Measurements from ENCODE around the gene PMM1.

GRCh38 chr22:41555325-41555982 lies 34.2 kb downstream of the PMM1 start:
- TF ChIP-seq CTCF (IDR thresholded peaks at IDR 0.05) (no peak), POLR2A (IDR thresholded peaks at IDR 0.05) (no peak), EP300 (IDR thresholded peaks at IDR 0.05) (no peak)
